COLO668 (cell line): ENCODE measurements around the gene OCA2.
A peak's percentile ranks its signal among the peaks of the same experiment; 100 is the strongest.

Source experiments
- DNase-seq: peaks from one replicate; lab custom pipeline; 2025; ENCODE audit not compliant: unreplicated experiment; lab: John Stamatoyannopoulos, UW

The OCA2 gene

GRCh38 chr15:27826411-27826810 is 272.7 kb downstream of the OCA2 start:
- DNase-seq, result no peak

GRCh38 chr15:27824841-27825422 is 274.2 kb downstream of the OCA2 start:
- DNase-seq, result no peak

GRCh38 chr15:27821273-27821672 is 277.8 kb downstream of the OCA2 start:
- no peak for DNase-seq

GRCh38 chr15:27820722-27821121 is 278.4 kb downstream of the OCA2 start:
- DNase-seq, result no peak

- DNase-seq, result no peak
Observed at GRCh38 chr15:27820232-27820631, 278.9 kb downstream of the OCA2 start.

- DNase-seq, result no peak
Observed at GRCh38 chr15:27817258-27817657, 281.9 kb downstream of the OCA2 start.

- no peak for DNase-seq
Observed at GRCh38 chr15:27816790-27817189, 282.3 kb downstream of the OCA2 start.

GRCh38 chr15:27815035-27815434 is 284.1 kb downstream of the OCA2 start:
- DNase-seq, result no peak

- no peak for DNase-seq
Observed at GRCh38 chr15:27813139-27813538, 286.0 kb downstream of the OCA2 start.

- no peak for DNase-seq
Observed at GRCh38 chr15:27808182-27808581, 290.9 kb downstream of the OCA2 start.

- no peak for DNase-seq
Observed at GRCh38 chr15:27807335-27807734, 291.8 kb downstream of the OCA2 start.

- DNase-seq, result no peak
Observed at GRCh38 chr15:27806396-27806795, 292.7 kb downstream of the OCA2 start.

GRCh38 chr15:27805261-27806220 is 293.6 kb downstream of the OCA2 start:
- no peak for DNase-seq

GRCh38 chr15:27804569-27805260 is 294.4 kb downstream of the OCA2 start:
- no peak for DNase-seq

- no peak for DNase-seq
Observed at GRCh38 chr15:27798807-27799206, 300.3 kb downstream of the OCA2 start.

- DNase-seq, result no peak
Observed at GRCh38 chr15:27797765-27798164, 301.4 kb downstream of the OCA2 start.

- peak; percentile 73 for DNase-seq
Observed at GRCh38 chr15:27796405-27797320, 302.5 kb downstream of the OCA2 start.

GRCh38 chr15:27792756-27793264 is 306.3 kb downstream of the OCA2 start:
- DNase-seq, result no peak

- DNase-seq, result no peak
Observed at GRCh38 chr15:27790270-27790669, 308.8 kb downstream of the OCA2 start.

- DNase-seq, result no peak
Observed at GRCh38 chr15:27787931-27788330, 311.2 kb downstream of the OCA2 start.

- no peak for DNase-seq
Observed at GRCh38 chr15:27784107-27784506, 315.0 kb downstream of the OCA2 start.
